H9 (cell line): Measurements from ENCODE around the gene TOGARAM2. TPM values are rescaled to one million over a fixed set of nuclear protein-coding genes. Genes with fewer than 3 reads are reported as not detected.

ENCODE experiments used
- DNase-seq: peaks from one replicate; pipeline ENCODE4 v3.0.0-alpha.2; 2017
- H2AFZ ChIP-seq: one replicate; pipeline ENCODE4 v1.6.1; 2013; ENCODE audit warnings: mild to moderate bottlenecking, low read length, control low read depth, moderate library complexity
- H2AK5ac ChIP-seq: 2 replicates; pipeline ENCODE4 v1.6.1; 2013; ENCODE audit warnings: low read length, control low read depth, mixed read lengths; ENCODE audit not compliant: insufficient read length
- H2BK120ac ChIP-seq: one replicate; pipeline ENCODE4 v1.6.1; 2013; ENCODE audit warnings: low read depth, mild to moderate bottlenecking, low read length, control low read depth, inconsistent platforms; ENCODE audit not compliant: poor library complexity, severe bottlenecking
- H2BK12ac ChIP-seq: 2 replicates; pipeline ENCODE4 v1.6.1; 2013; ENCODE audit warnings: low read length, control low read depth, mixed read lengths, low read depth; ENCODE audit not compliant: insufficient read length
- H2BK15ac ChIP-seq: 2 replicates; pipeline ENCODE4 v1.6.1; 2013; ENCODE audit warnings: low read depth, low read length, control low read depth
- H2BK20ac ChIP-seq: one replicate; pipeline ENCODE4 v1.6.1; 2013; ENCODE audit warnings: low read depth, mild to moderate bottlenecking, low read length, control low read depth, inconsistent platforms; ENCODE audit not compliant: poor library complexity, severe bottlenecking
- H2BK5ac ChIP-seq: 2 replicates; pipeline ENCODE4 v1.6.1; 2013; ENCODE audit warnings: low read length, control low read depth, mixed read lengths; ENCODE audit not compliant: insufficient read length
- H3K14ac ChIP-seq: 2 replicates; pipeline ENCODE4 v1.6.1; 2013; ENCODE audit warnings: low read length, control low read depth; ENCODE audit not compliant: insufficient read depth
- H3K18ac ChIP-seq: 2 replicates; pipeline ENCODE4 v1.6.1; 2013; ENCODE audit warnings: low read depth, mild to moderate bottlenecking, mixed read lengths, low read length, control low read depth; ENCODE audit not compliant: insufficient read length
- H3K23ac ChIP-seq: 2 replicates; pipeline ENCODE4 v1.6.1; 2013; ENCODE audit warnings: low read length, control low read depth, mixed read lengths, low read depth; ENCODE audit not compliant: insufficient read length
- H3K23me2 ChIP-seq: 2 replicates; pipeline ENCODE4 v1.6.1; 2013; ENCODE audit warnings: low read depth, mild to moderate bottlenecking, mixed read lengths, low read length, control low read depth; ENCODE audit not compliant: insufficient read length, poor library complexity, severe bottlenecking
- H3K27ac ChIP-seq: 2 replicates; pipeline ENCODE4 v1.5.1; 2013; ENCODE audit warnings: low read length, control low read depth, mixed read lengths, low read depth; ENCODE audit not compliant: insufficient read length
- H3K27me3 ChIP-seq: 2 replicates; pipeline ENCODE4 v1.6.1; 2013; ENCODE audit warnings: low read length, control low read depth, inconsistent platforms; ENCODE audit not compliant: insufficient read depth
- H3K4ac ChIP-seq: 2 replicates; pipeline ENCODE4 v1.6.1; 2013; ENCODE audit warnings: low read depth, mild to moderate bottlenecking, control low read depth, inconsistent platforms, low read length, moderate library complexity
- H3K4me1 ChIP-seq: 2 replicates; pipeline ENCODE4 v1.6.1; 2013; ENCODE audit warnings: low read length, control low read depth, inconsistent platforms; ENCODE audit not compliant: insufficient read depth
- H3K4me2 ChIP-seq: 2 replicates; pipeline ENCODE4 v1.6.1; 2013; ENCODE audit warnings: low read length, control low read depth, mixed read lengths; ENCODE audit not compliant: insufficient read length, insufficient read depth
- H3K56ac ChIP-seq: 2 replicates; pipeline ENCODE4 v1.6.1; 2013; ENCODE audit warnings: low read depth, mild to moderate bottlenecking, mixed read lengths, low read length, control low read depth; ENCODE audit not compliant: insufficient read length
- H3K79me1 ChIP-seq: 2 replicates; pipeline ENCODE4 v1.6.1; 2013; ENCODE audit warnings: low read depth, mild to moderate bottlenecking, moderate library complexity, low read length, control low read depth, inconsistent platforms; ENCODE audit not compliant: insufficient read depth, poor library complexity, severe bottlenecking
- H3K79me2 ChIP-seq: 2 replicates; pipeline ENCODE4 v1.6.1; 2013; ENCODE audit warnings: low read length, control low read depth, inconsistent platforms; ENCODE audit not compliant: insufficient read depth
- H3K9ac ChIP-seq: 2 replicates; pipeline ENCODE4 v1.6.1; 2013; ENCODE audit warnings: low read length, control low read depth, mixed read lengths; ENCODE audit not compliant: insufficient read length; ENCODE audit errors: extremely low read depth
- H3K9me3 ChIP-seq: one replicate; pipeline ENCODE4 v1.6.1; 2013; ENCODE audit warnings: low read depth, low read length, inconsistent platforms; ENCODE audit not compliant: control insufficient read depth
- H3T11ph ChIP-seq: one replicate; pipeline ENCODE4 v1.6.1; 2013; ENCODE audit warnings: mild to moderate bottlenecking, low read length, control low read depth, inconsistent platforms
- H4K20me1 ChIP-seq: one replicate; pipeline ENCODE4 v1.6.1; 2013; ENCODE audit not compliant: control insufficient read depth, insufficient read length, insufficient read depth
- H4K5ac ChIP-seq: 2 replicates; pipeline ENCODE4 v1.6.1; 2013; ENCODE audit warnings: low read depth, mild to moderate bottlenecking, mixed read lengths, low read length, control low read depth; ENCODE audit not compliant: insufficient read length
- H4K8ac ChIP-seq: replicated peaks from 2 replicates; pipeline ENCODE4 v1.6.1; 2013; ENCODE audit warnings: low read length, control low read depth, mixed read lengths, low read depth; ENCODE audit not compliant: insufficient read length
- H4K91ac ChIP-seq: 2 replicates; pipeline ENCODE4 v1.6.1; 2013; ENCODE audit warnings: low read depth, mild to moderate bottlenecking, moderate library complexity, mixed read lengths, low read length, control low read depth; ENCODE audit not compliant: insufficient read length
- H3K27ac Mint-ChIP-seq, 3 experiments: 2 replicates in 2 of 3; 3 replicates in 1 of 3; pipeline ENCODE4 v1.8.0; 2020 to 2021; ENCODE audit warnings: mixed read lengths in 3 of 3, mild to moderate bottlenecking in 1 of 3, moderate library complexity in 1 of 3
- H3K27me3 Mint-ChIP-seq: 2 replicates; pipeline ENCODE4 v1.8.0; 2021; ENCODE audit warnings: low read depth, mild to moderate bottlenecking, moderate library complexity, mixed read lengths
- H3K36me3 Mint-ChIP-seq, 3 experiments: 2 replicates in 2 of 3; 3 replicates in 1 of 3; pipeline ENCODE4 v1.8.0; 2020 to 2021; ENCODE audit warnings: low read depth in 3 of 3, mixed read lengths in 3 of 3; ENCODE audit not compliant: insufficient read depth in 1 of 3
- H3K4me1 Mint-ChIP-seq, 2 experiments: 2 replicates each; pipeline ENCODE4 v1.8.0; 2020; ENCODE audit warnings: mixed read lengths in 2 of 2
- H3K4me3 Mint-ChIP-seq, 2 experiments: 2 replicates in 1 of 2; 3 replicates in 1 of 2; pipeline ENCODE4 v1.8.0; 2020 to 2021; ENCODE audit warnings: mild to moderate bottlenecking in 2 of 2, mixed read lengths in 2 of 2, moderate library complexity in 1 of 2
- H3K9me3 Mint-ChIP-seq, 2 experiments: 2 replicates in 1 of 2; 3 replicates in 1 of 2; pipeline ENCODE4 v1.8.0; 2020; ENCODE audit warnings: mild to moderate bottlenecking in 2 of 2, mixed read lengths in 2 of 2, moderate library complexity in 1 of 2
- WGBS: extraction: QIAGEN DNeasy Blood & Tissue Kit; methylation state at CpG from one replicate; pipeline ENCODE4 v1.1.7; 2013; ENCODE audit warnings: missing lambda C conversion rate, low lambda C conversion rate, mixed read lengths; ENCODE audit not compliant: insufficient read length; ENCODE audit errors: extremely low coverage; 5-methylcytosine and 5-hydroxymethylcytosine counted together
- total RNA-seq: library from RNA; stranded (reverse); gene quantifications from 2 replicates; pipeline ENCODE4 v1.2.1, GENCODE V29; 2021
- TF ChIP-seq, protein P1 (sequence below): fragments of 200-600 bp; sonication (generic); conservative IDR thresholded peaks from 3 replicates; pipeline ENCODE4 v1.8.0; 2021; ENCODE audit warnings: antibody characterized with exemption, mild to moderate bottlenecking

Gene TOGARAM2
- total RNA-seq, 1 experiment from 2014 or later, result 0.83 TPM

DNA sequence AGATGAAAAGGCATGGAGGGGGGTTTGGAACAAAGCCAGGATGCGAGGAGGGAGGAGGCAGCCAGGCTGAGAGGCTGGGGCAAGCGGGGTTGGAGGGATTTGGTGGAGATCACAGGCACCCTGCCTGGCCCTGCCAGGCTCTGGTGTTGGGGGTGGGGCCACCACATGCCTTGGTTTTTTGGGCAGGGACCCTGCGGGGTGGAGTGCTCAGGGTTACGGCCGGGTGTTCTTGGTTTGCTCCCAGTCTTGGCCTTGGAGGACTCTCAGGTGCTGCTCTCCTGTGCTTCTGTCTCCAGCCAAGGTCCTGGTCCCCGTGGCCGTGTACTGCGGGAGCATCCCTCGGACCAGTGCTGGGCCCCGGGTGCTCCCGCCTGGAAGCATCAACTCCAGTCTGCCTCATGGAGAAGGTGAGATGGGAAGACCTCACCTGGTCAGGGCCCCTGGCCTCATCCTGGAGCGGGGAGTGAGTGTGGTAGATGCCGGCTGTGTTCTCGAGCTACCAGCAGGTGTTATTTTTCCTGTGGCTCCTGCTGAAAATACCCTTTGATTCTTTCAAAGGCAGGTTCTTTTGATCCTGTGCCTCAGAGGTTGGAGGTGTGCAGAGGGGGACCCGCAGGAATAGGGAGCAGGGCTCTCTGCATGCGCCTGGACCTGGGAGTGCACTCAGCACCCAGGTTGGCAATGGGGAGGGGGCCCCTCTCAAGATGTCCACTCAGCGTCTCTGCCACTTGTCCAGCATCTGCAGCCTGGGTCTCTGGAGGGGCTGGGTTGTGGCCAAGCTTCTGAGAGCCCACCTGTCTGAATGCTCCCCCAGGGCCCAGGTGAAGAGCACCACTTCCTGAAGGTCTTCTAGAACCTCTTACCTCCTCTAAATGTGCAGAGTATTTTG lies 17.0 kb downstream of the TOGARAM2 start:
- DNase-seq, result no peak
- no peak overlapping the region for H3K23ac ChIP-seq
- H3T11ph ChIP-seq, result no peak overlapping the region
- no peak overlapping the region for H2BK12ac ChIP-seq
- H3K4me1 Mint-ChIP-seq, result peaks cover 5 to 10% of the 10 kb centered on the region in 2 experiments
- H4K5ac ChIP-seq, result no peak overlapping the region
- H3K9ac ChIP-seq, result no peak overlapping the region
- H3K4me3 Mint-ChIP-seq, result no peak overlapping the region
- no peaks in the 10 kb centered on the region for H3K79me1 ChIP-seq
- H3K27ac Mint-ChIP-seq, result no peak overlapping the region
- H3K4ac ChIP-seq, result no peak overlapping the region
- H3K14ac ChIP-seq, result no peak overlapping the region
- H2BK120ac ChIP-seq, result no peak overlapping the region
- H3K27me3 ChIP-seq, result peaks cover 2% of the 10 kb centered on the region; the same call in 1 of the 2 replicates
- TF ChIP-seq, protein P1, sequence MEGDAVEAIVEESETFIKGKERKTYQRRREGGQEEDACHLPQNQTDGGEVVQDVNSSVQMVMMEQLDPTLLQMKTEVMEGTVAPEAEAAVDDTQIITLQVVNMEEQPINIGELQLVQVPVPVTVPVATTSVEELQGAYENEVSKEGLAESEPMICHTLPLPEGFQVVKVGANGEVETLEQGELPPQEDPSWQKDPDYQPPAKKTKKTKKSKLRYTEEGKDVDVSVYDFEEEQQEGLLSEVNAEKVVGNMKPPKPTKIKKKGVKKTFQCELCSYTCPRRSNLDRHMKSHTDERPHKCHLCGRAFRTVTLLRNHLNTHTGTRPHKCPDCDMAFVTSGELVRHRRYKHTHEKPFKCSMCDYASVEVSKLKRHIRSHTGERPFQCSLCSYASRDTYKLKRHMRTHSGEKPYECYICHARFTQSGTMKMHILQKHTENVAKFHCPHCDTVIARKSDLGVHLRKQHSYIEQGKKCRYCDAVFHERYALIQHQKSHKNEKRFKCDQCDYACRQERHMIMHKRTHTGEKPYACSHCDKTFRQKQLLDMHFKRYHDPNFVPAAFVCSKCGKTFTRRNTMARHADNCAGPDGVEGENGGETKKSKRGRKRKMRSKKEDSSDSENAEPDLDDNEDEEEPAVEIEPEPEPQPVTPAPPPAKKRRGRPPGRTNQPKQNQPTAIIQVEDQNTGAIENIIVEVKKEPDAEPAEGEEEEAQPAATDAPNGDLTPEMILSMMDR, result no peak
- H3K9me3 ChIP-seq, result no peaks in the 10 kb centered on the region
- no peak overlapping the region for H2AFZ ChIP-seq
- no peak overlapping the region for H4K8ac ChIP-seq
- H3K4me1 ChIP-seq, result no peaks in the 10 kb centered on the region; the same call in 1 of the 2 replicates
- H3K18ac ChIP-seq, result no peak overlapping the region
- no peaks in the 10 kb centered on the region for H3K9me3 Mint-ChIP-seq
- no peak overlapping the region for H2BK5ac ChIP-seq
- H3K56ac ChIP-seq, result no peak overlapping the region
- H2BK15ac ChIP-seq, result no peak overlapping the region
- H3K23me2 ChIP-seq, result no peaks in the 10 kb centered on the region
- peaks cover 3% of the 10 kb centered on the region for H3K27me3 Mint-ChIP-seq
- WGBS, result no CpG with 5 or more reads among the region's 17 CpGs
- no peaks in the 10 kb centered on the region for H4K20me1 ChIP-seq
- H4K91ac ChIP-seq, result no peak overlapping the region
- H3K4me2 ChIP-seq, result no peak overlapping the region
- H3K27ac ChIP-seq, result no peak overlapping the region
- H3K36me3 Mint-ChIP-seq, result no peaks in the 10 kb centered on the region
- no peak overlapping the region for H2AK5ac ChIP-seq
- no peak overlapping the region for H2BK20ac ChIP-seq
- no peaks in the 10 kb centered on the region for H3K79me2 ChIP-seq
